Astrocyte (in vitro differentiated cells and primary cell): ENCODE data around the gene PRG3. TPM values are rescaled to one million over a fixed set of nuclear protein-coding genes. Genes with fewer than 3 reads are reported as not detected.

Experiments used
- DNase-seq: peaks from one replicate; pipeline ENCODE4 v3.0.0-alpha.2; 2010; ENCODE audit warnings: low read depth
- FAIRE-seq: peaks from 2 replicates; lab custom pipeline; 2011; peaks lifted over from hg19 to GRCh38; lab: Jason Lieb, UNC
- H2AFZ ChIP-seq: 2 replicates; pipeline ENCODE4 v1.6.0; 2012; ENCODE audit warnings: low read depth, low read length, inconsistent platforms
- H3K27ac ChIP-seq: 2 replicates; pipeline ENCODE4 v1.5.1; 2011; ENCODE audit warnings: low read depth, low read length, inconsistent platforms
- H3K27me3 ChIP-seq: 2 replicates; pipeline ENCODE4 v1.6.0; 2011; ENCODE audit warnings: low read length, inconsistent platforms; ENCODE audit not compliant: insufficient read depth
- H3K36me3 ChIP-seq: 2 replicates; pipeline ENCODE4 v1.5.1; 2011; ENCODE audit warnings: low read length, inconsistent platforms; ENCODE audit not compliant: insufficient read depth
- H3K4me1 ChIP-seq: 2 replicates; pipeline ENCODE4 v1.5.1; 2011; ENCODE audit warnings: low read length, inconsistent platforms; ENCODE audit not compliant: insufficient read depth
- H3K4me2 ChIP-seq: 2 replicates; pipeline ENCODE4 v1.6.0; 2012; ENCODE audit warnings: low read length, inconsistent platforms
- H3K4me3 ChIP-seq: 2 replicates; pipeline ENCODE4 v1.5.1; 2011; ENCODE audit warnings: low read depth, mild to moderate bottlenecking, low read length, inconsistent platforms; ENCODE audit not compliant: insufficient read depth
- H3K79me2 ChIP-seq: 2 replicates; pipeline ENCODE4 v1.6.0; 2012; ENCODE audit warnings: mild to moderate bottlenecking, low read length, inconsistent platforms; ENCODE audit not compliant: insufficient read depth
- H3K9ac ChIP-seq: 2 replicates; pipeline ENCODE4 v1.6.0; 2012; ENCODE audit warnings: mild to moderate bottlenecking, low read length, inconsistent platforms
- H3K9me3 ChIP-seq: 2 replicates; pipeline ENCODE4 v1.5.1; 2012; ENCODE audit warnings: low read depth, mild to moderate bottlenecking, low read length, inconsistent platforms; ENCODE audit not compliant: insufficient read depth
- H4K20me1 ChIP-seq: 2 replicates; pipeline ENCODE4 v1.6.0; 2012; ENCODE audit warnings: low read length, inconsistent platforms; ENCODE audit not compliant: insufficient read depth
- H3K27ac Mint-ChIP-seq: one replicate; pipeline ENCODE4 v1.8.0; 2021; ENCODE audit warnings: mild to moderate bottlenecking, mixed read lengths; ENCODE audit not compliant: unreplicated experiment
- H3K27me3 Mint-ChIP-seq: one replicate; pipeline ENCODE4 v1.8.0; 2021; ENCODE audit warnings: low read depth, mixed read lengths; ENCODE audit not compliant: unreplicated experiment
- H3K36me3 Mint-ChIP-seq: one replicate; pipeline ENCODE4 v1.8.0; 2021; ENCODE audit warnings: low read depth, mixed read lengths; ENCODE audit not compliant: unreplicated experiment
- H3K4me1 Mint-ChIP-seq: one replicate; pipeline ENCODE4 v1.8.0; 2021; ENCODE audit warnings: low read depth, mixed read lengths; ENCODE audit not compliant: unreplicated experiment
- H3K4me3 Mint-ChIP-seq: one replicate; pipeline ENCODE4 v1.8.0; 2021; ENCODE audit warnings: mild to moderate bottlenecking, moderate library complexity, mixed read lengths; ENCODE audit not compliant: unreplicated experiment
- H3K9me3 Mint-ChIP-seq: one replicate; pipeline ENCODE4 v1.8.0; 2021; ENCODE audit warnings: mild to moderate bottlenecking, mixed read lengths; ENCODE audit not compliant: unreplicated experiment
- CTCF ChIP-seq: IDR thresholded peaks from 2 replicates; pipeline ENCODE4 v1.5.1; 2011; ENCODE audit warnings: low read depth, mild to moderate bottlenecking, inconsistent platforms, low read length, moderate library complexity; ENCODE audit not compliant: insufficient read depth
- EZH2 ChIP-seq: IDR thresholded peaks from 2 replicates; pipeline ENCODE4 v1.6.1; 2012; ENCODE audit warnings: mild to moderate bottlenecking, low read length, inconsistent platforms; ENCODE audit not compliant: insufficient read depth
- total RNA-seq: library from RNA; stranded (reverse); gene quantifications from 2 replicates; pipeline ENCODE4 v1.2.1, GENCODE V29; 2021

PRG3 gene
- total RNA-seq, 1 donor from 2014 or later: not detected

GRCh38 chr11:57360991-57361390, 20.0 kb downstream of the PRG3 start:
- no peak overlapping the region for H3K9ac ChIP-seq
- H3K27ac Mint-ChIP-seq: no peak overlapping the region
- no peak overlapping the region for H3K4me2 ChIP-seq
- FAIRE-seq: no peak
- no peak overlapping the region for H3K4me3 ChIP-seq
- H3K9me3 ChIP-seq: no peaks in the 10 kb centered on the region
- H3K27ac ChIP-seq: no peak overlapping the region
- H3K36me3 Mint-ChIP-seq: peaks cover 3% of the 10 kb centered on the region
- peaks cover 12% of the 10 kb centered on the region for H3K27me3 ChIP-seq
- no peak for DNase-seq
- no peaks in the 10 kb centered on the region for H4K20me1 ChIP-seq
- no peak for TF ChIP-seq CTCF
- TF ChIP-seq EZH2: no peak
- H3K4me1 ChIP-seq: no peaks in the 10 kb centered on the region
- H2AFZ ChIP-seq: no peak overlapping the region
- no peaks in the 10 kb centered on the region for H3K36me3 ChIP-seq
- H3K27me3 Mint-ChIP-seq: peaks cover 48% of the 10 kb centered on the region
- H3K9me3 Mint-ChIP-seq: peaks cover 13% of the 10 kb centered on the region
- no peaks in the 10 kb centered on the region for H3K4me1 Mint-ChIP-seq
- no peak overlapping the region for H3K4me3 Mint-ChIP-seq
- no peaks in the 10 kb centered on the region for H3K79me2 ChIP-seq

GRCh38 chr11:57359896-57360690, 20.9 kb downstream of the PRG3 start:
- Histone ChIP-seq H2AFZ (no peak overlapping the region), H3K4me1 (no peaks in the 10 kb centered on the region), H3K27ac (no peak overlapping the region), H3K79me2 (no peaks in the 10 kb centered on the region), H3K9ac (no peak overlapping the region), H4K20me1 (no peaks in the 10 kb centered on the region), H3K36me3 (no peaks in the 10 kb centered on the region), H3K27me3 (peaks cover 14% of the 10 kb centered on the region), H3K9me3 (no peaks in the 10 kb centered on the region), H3K4me3 (no peak overlapping the region), H3K4me2 (no peak overlapping the region)
- H3K4me1 Mint-ChIP-seq: no peaks in the 10 kb centered on the region
- no peak for DNase-seq
- peaks cover 44% of the 10 kb centered on the region for H3K27me3 Mint-ChIP-seq
- no peak overlapping the region for H3K27ac Mint-ChIP-seq
- peaks cover 13% of the 10 kb centered on the region for H3K9me3 Mint-ChIP-seq
- no peak overlapping the region for H3K4me3 Mint-ChIP-seq
- no peak for FAIRE-seq
- peaks cover 3% of the 10 kb centered on the region for H3K36me3 Mint-ChIP-seq
- TF ChIP-seq EZH2 (no peak), CTCF (no peak)

- Histone ChIP-seq H3K9ac (no peak overlapping the region), H2AFZ (no peak overlapping the region), H3K4me1 (no peaks in the 10 kb centered on the region), H3K27ac (no peak overlapping the region), H3K79me2 (no peaks in the 10 kb centered on the region), H3K4me2 (no peak overlapping the region), H3K4me3 (no peak overlapping the region), H3K36me3 (no peaks in the 10 kb centered on the region), H4K20me1 (no peaks in the 10 kb centered on the region), H3K9me3 (no peaks in the 10 kb centered on the region), H3K27me3 (peaks cover 11% of the 10 kb centered on the region)
- Mint-ChIP-seq H3K4me3 (no peak overlapping the region), H3K4me1 (no peaks in the 10 kb centered on the region), H3K9me3 (peaks cover 9% of the 10 kb centered on the region), H3K27ac (no peak overlapping the region), H3K36me3 (peaks cover 3% of the 10 kb centered on the region), H3K27me3 (peaks cover 40% of the 10 kb centered on the region)
- no peak for TF ChIP-seq CTCF
- TF ChIP-seq EZH2: no peak
- DNase-seq (no peak), FAIRE-seq (no peak)
Observed at GRCh38 chr11:57359396-57359795, 21.6 kb downstream of the PRG3 start.
